Left ventricle myocardium superior (tissue), 1 donor: ENCODE data around the gene RACGAP1. TPM values are rescaled to one million over a fixed set of nuclear protein-coding genes. Genes with fewer than 3 reads are reported as not detected.

Source experiments
- total RNA-seq: library from RNA; stranded (reverse); fragmentation: NEBNext Ultra II Directional; extraction: Animal tissue kit (Norgen Biotek cat#: 25700); gene quantifications from one replicate; pipeline ENCODE4 v1.2.1, GENCODE V29; 2021
- donor health status: DM: no; HTN: yes; CAD: no; lungs with severe emphysema.

The RACGAP1 gene
- total RNA-seq, 1 donor from 2014 or later, result 3.4 TPM

Other genes starting within 250 kb of the RACGAP1 start
- 32.3 TPM for gene NCKAP5L, start 197.1 kb downstream of the RACGAP1 start, total RNA-seq
- gene BCDIN3D, start 182.4 kb downstream of the RACGAP1 start, total RNA-seq, result 2.7 TPM
- 8.2 TPM for gene FAIM2, start 121.6 kb downstream of the RACGAP1 start, total RNA-seq
- gene AQP2, start 74.8 kb downstream of the RACGAP1 start, total RNA-seq, result not detected
- 0.40 TPM for gene AQP5, start 63.6 kb downstream of the RACGAP1 start, total RNA-seq
- gene AQP6, start 52.5 kb downstream of the RACGAP1 start, total RNA-seq, result not detected
- gene ASIC1, start 32.1 kb upstream of the RACGAP1 start, total RNA-seq, result 0.99 TPM
- 17.2 TPM for gene SMARCD1, start 59.8 kb upstream of the RACGAP1 start, total RNA-seq
- 33.9 TPM for gene GPD1, start 78.5 kb upstream of the RACGAP1 start, total RNA-seq
- gene COX14, start 86.7 kb upstream of the RACGAP1 start, total RNA-seq, result 237 TPM
- 9.4 TPM for gene CERS5, start 141.9 kb upstream of the RACGAP1 start, total RNA-seq